ENCODE results near the gene TNPO3.

- no peak for TF ChIP-seq POLR2A (IDR thresholded peaks at IDR 0.05)
- no peak for TF ChIP-seq EP300 (IDR thresholded peaks at IDR 0.05)
- TF ChIP-seq CTCF (IDR thresholded peaks at IDR 0.05) = no peak
- no peak for TF ChIP-seq POLR2AphosphoS5 (IDR thresholded peaks at IDR 0.05)
Measured at GRCh38 chr7:129055861-129056464, 1.1 kb upstream of the TNPO3 start.

Data from gastroesophageal sphincter (tissue), 3 donors.